HG03066 (cell line): ENCODE results near the gene JAG1.

Source experiments
- ATAC-seq: cut with Tn5 transposase; IDR thresholded peaks from one replicate; pipeline ENCODE4 v1.9.1; 2021; ENCODE audit warnings: low read depth; ENCODE audit not compliant: unreplicated experiment

JAG1 gene

GRCh38 chr20:10641467-10641866 is 32.3 kb downstream of the JAG1 start:
- no peak for ATAC-seq

- no peak for ATAC-seq
These were observed 32.9 kb downstream of the JAG1 start for GRCh38 chr20:10640897-10641296.

- no peak for ATAC-seq
These were observed 33.9 kb downstream of the JAG1 start for GRCh38 chr20:10639737-10640556.

GRCh38 chr20:10639077-10639736 is 34.6 kb downstream of the JAG1 start:
- no peak for ATAC-seq

GRCh38 chr20:10637563-10637962 is 36.2 kb downstream of the JAG1 start:
- no peak for ATAC-seq

GRCh38 chr20:10637031-10637559 is 36.7 kb downstream of the JAG1 start:
- no peak for ATAC-seq

DNA sequence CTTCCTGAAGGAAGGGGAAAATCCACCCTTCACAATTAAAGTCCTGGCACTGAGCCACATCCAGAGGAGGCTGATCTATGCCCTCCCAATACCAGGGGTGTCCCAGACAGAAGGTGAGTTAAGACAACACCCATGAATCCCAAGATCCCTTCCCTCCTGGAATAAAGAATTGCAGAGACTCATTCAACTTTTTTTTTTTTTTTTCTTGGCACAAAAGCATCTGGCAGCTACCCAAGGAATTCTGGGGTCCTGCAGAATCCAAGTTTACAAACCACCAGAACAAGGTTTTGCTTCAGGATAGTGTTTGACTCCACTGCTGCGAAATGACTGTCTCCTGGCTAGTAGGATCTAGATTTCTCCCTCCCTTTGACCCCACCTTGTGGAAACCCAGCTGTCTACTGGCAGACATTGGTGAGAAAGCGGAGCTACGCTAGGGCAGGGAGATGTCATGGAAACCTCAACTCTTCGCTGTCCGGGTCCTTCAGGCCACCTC is 37.4 kb downstream of the JAG1 start:
- ATAC-seq: no peak

GRCh38 chr20:10635476-10636208 is 38.2 kb downstream of the JAG1 start:
- ATAC-seq: no peak

DNA sequence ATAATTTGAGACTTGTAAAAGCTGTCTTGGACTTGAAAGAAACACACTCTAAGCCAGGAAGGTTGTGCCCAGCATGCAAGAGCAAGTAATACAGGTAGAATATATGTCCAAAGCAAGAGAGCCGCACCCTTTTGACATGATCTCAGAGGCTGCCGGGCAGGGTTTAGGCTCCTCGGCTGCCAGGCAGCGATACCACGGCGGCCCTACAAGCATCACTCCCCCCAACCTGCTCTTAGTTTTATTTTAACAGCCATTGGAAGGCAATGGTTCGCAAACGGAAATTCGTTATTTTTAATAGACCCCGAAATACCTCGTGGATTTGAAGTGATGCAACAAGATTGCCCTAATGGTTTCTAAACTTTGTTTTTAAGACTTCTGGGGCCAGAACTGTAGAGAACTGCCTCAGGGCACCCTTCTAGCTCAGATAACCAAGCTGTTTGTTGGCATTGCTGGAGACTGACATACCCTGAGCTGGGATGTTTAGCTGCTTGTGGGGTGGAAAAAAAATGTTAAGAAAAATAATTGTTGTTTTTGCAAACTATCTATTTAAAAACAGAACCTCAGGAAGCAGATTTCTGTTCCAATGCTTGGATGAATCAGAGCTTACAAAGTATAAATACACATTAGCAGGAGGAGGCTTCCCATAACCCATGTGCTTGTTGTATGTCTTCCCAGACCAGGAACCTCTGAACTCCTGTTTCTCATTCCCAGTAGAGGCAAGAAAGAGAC is 39.0 kb downstream of the JAG1 start:
- no peak for ATAC-seq

DNA sequence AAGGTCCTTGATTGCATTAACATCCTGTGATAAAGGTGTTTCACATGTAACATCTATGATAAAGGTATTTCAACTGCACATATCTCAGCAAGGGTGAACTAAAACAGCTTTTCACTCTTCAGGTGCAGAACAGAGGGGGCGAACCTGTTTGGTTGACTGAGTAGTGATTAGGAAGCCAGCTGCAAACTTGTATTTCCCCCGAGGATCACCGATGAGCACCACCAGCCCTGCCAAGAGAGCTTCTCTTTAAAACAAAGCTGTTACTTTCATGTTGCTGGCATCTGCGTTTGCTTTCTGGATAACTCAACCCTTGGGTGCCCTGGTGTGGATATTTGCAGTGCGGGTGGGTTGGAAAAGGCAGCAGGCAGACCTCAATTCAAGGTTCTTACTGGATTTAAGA is 39.6 kb downstream of the JAG1 start:
- ATAC-seq: no peak

DNA sequence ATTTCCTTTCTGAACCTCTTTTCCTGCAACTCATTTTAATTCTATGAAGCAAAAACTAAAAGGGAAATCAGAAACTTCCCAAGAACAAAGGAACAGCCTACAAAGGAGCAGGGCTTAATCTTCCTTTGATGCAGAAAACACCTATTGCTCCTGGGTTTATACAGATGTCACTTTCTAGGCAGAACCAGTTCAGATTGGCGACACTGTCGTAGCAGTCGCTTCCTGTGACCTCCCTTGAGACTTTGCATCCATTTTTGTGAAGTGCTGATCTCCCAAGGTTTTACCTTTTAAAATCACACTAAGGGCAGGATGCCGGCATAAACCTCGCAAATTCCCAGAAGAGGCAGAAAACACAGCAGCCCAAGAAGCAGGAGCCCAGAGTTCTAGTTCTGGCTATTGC is 40.1 kb downstream of the JAG1 start:
- ATAC-seq: no peak

DNA sequence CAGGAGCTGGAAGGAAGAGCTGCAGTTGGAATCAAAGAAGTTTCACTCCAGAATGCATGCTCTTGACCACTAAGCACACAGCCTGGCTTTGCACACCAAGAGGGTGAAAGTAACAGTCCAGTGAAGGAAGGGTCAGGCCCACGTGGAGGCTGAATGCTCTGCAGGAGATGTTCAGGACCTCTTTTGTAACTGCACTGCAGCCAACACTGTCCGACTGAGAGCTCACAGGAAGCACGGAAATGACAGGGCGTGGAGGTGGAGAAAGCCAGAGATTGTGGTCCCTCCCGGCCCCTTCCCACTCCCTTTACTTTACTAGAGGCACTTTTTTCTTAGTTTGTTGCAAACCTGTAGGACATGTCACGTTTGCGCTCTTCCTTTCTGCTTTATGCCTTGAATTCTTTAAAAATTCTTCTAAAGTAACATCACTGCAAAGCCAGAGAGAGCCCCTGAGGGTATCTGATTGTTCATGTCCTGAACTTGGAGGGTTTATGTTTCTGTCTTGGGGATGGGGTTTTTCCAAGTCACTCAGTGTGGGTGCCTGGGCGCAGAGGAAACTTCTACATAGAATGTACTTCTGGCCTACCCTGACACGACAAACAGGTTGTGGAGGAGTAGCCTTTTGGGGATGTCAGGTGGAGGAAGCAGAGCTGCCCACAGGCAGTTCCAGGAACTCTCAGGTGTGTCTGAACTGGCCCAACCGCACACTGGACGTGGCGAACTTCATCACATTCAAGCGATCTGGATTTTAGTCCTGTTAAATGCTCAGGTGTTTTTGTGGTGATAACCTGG is 40.9 kb downstream of the JAG1 start:
- no peak for ATAC-seq

GRCh38 chr20:10631126-10631525 is 42.7 kb downstream of the JAG1 start:
- no peak for ATAC-seq

DNA sequence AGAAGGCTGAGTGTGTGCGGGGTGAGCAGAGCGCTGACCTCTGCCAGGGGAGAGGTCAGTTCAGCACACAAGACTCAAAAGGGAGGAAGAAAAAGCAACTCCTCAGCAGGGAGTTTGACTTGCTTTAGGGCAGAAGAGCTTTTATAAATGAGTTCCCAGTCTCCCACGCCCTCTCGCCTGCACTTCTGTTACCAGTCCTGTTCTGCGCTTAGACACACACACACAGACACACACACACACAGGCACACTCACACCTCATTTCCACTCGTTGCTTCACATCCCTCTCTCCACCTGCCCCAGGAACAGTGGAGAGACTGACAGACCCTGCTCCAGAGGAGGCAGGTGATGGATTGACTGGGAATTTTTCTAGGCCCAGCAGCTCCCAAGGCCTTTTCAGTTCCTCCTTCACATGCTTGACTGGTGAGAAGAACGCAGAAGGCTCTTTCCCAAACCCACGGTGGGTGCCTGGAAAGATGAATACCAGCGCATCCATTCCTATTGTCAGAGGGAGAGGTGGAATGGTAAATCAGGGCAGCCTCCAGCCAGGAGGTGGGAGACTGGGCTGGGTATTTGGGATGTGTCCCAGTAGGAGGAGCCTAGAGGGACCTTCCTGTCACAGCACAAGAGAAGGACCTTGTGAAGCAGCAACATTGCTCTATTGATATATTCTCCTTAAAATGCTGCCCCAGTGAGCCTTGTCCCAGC is 43.7 kb downstream of the JAG1 start:
- no peak for ATAC-seq

DNA sequence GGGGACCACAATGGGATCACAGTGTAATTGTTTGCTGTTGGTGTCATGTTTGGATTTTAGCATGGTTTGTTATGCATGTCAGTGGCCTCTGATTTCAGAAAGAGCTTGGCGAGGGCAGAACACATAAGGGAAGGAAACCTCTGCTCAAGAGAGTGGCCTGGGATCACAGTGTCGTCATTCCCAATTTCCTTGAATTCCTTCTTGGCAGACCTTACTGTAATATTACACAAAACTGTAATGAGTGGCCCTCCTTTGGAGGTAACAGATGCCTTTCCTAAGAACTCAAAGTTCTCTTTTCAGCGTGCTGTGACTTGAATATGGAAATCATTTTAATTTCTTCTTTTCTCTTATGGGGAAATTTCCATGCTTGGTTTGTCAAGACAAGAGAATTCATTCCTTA is 46.9 kb downstream of the JAG1 start:
- no peak for ATAC-seq

DNA sequence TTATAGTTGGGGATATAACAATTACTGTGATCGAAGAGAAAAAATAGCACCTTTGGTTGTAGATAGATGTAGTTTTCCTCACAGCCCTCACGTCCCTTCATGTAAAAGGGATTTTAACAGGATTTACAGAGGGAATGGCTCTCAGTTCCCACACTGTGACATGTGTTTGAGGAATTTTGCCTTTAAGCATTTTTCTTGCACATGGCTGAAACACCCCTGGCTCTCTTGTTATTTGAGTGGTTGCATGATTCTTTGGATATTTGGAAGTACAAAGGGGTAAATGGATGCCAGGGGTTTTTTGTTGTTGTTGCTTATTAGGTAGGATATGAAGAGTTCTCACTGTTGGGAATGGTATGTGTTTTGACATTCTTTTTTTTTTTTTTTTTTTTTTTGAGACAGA is 48.2 kb downstream of the JAG1 start:
- ATAC-seq: no peak

- ATAC-seq: no peak
These were observed 51.0 kb downstream of the JAG1 start for GRCh38 chr20:10622657-10623418.

DNA sequence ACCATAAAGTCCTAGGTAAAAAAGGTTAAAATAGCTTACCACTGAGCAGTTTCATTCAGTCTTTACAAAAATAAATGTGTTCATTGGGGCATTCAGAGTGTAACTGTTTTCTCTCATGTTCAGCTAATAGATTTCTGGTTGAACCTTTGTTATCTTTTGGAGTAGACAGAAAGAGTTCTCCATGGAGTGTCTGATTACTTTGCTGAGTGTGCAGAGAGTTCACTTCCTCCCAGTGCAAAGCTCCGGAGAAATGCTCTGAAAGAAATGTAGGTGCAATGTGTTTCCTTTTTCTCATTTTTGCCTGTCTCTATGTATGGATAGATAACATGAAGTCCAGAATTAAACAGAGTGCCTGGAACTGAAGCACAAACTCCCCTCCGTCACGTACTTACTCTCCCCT is 52.6 kb downstream of the JAG1 start:
- no peak for ATAC-seq
